SH-SY5Y (cell line): ENCODE results near the gene BRI3BP.

Source experiments
- GATA2 ChIP-seq: IDR thresholded peaks from 2 replicates; pipeline ENCODE4 v1.6.1; 2011; ENCODE audit warnings: mild to moderate bottlenecking, low read depth, low read length
- GATA3 ChIP-seq: IDR thresholded peaks from 2 replicates; pipeline ENCODE4 v1.6.1; 2011; ENCODE audit warnings: low read depth, mild to moderate bottlenecking, low read length, moderate library complexity

DNA sequence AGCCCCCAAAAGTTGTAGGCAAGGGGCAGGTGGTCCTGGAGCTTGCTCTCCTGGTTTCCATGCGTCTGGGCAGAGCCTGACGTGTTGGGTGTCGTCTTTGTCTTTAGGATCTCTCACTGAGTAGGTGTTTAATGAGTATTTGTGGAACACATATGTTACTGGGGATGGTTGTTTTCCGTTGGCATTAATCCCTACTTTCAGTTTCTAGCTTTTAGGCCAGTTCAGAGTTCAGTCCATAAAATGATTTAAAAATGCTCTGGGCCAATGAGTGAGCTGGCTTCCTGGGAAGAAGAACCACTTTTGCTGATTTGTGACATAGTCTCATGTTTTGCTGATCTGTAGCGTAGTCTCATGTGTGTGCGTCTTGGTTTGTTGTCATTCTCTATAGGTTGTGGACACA lies 82.7 kb downstream of the BRI3BP start:
- TF ChIP-seq GATA2, result no peak
- no peak for TF ChIP-seq GATA3
